Left lung (tissue), 10 donors: ENCODE results near the gene NCK1. TPM values are rescaled to one million over a fixed set of nuclear protein-coding genes. Genes with fewer than 3 reads are reported as not detected.

Source experiments
- ATAC-seq: fragments of 200-7000 bp; cut with Tn5 transposase; one replicate; pipeline ENCODE4 v1.9.1; 2020; ENCODE audit warnings: moderate library complexity
- DNase-seq, 4 donors: peaks; one replicate each; pipeline ENCODE4 v3.0.0-alpha.2; 2013 to 2020
- H3K27ac ChIP-seq, 2 donors: fragments of 200-600 bp; sonication (generic) in 1 of 2; one replicate each; pipeline versions ENCODE4 v1.5.0 to v1.8.0; 2020 to 2021
- H3K27me3 ChIP-seq, 2 donors: fragments of 200-600 bp; sonication (generic) in 1 of 2; one replicate each; pipeline versions ENCODE4 v1.5.0 to v1.8.0; 2020 to 2021
- H3K36me3 ChIP-seq, 2 donors: fragments of 200-600 bp; sonication (generic) in 1 of 2; one replicate each; pipeline versions ENCODE4 v1.5.0 to v1.8.0; 2020 to 2021
- H3K4me1 ChIP-seq, 2 donors: fragments of 200-600 bp; one replicate each; pipeline ENCODE4 v1.8.0; 2021
- H3K4me3 ChIP-seq, 2 donors: fragments of 200-600 bp; sonication (generic) in 1 of 2; one replicate each; pipeline versions ENCODE4 v1.5.0 to v1.8.0; 2020 to 2021; ENCODE audit warnings: mild to moderate bottlenecking in 1 of 2
- H3K9me3 ChIP-seq, 2 donors: fragments of 200-600 bp; sonication (generic) in 1 of 2; one replicate each; pipeline versions ENCODE4 v1.5.0 to v1.8.0; 2020 to 2021
- intact Hi-C, 2 donors: fragments of 100-400 bp; cut with DNase I; formaldehyde crosslinking; loops; one replicate each; pipeline versions ENCODE4 v1.11.2 to v1.14.2; 2022
- polyA plus RNA-seq, 6 donors: library from polyadenylated mRNA; unstranded; fragments of 120-200 nt; gene quantifications; one replicate each; pipeline ENCODE4 v1.2.1, GENCODE V29; 2013; ENCODE audit not compliant: insufficient read length in 6 of 6
- total RNA-seq, 2 donors: library from RNA; stranded (reverse); fragmentation: NEBNext Ultra II Directional; extraction: Animal tissue kit (Norgen Biotek cat#: 25700); gene quantifications; one replicate each; pipeline ENCODE4 v1.2.1, GENCODE V29; 2021
- TF ChIP-seq, protein P1 (sequence below), 2 donors: fragments of 200-600 bp; sonication (generic) in 1 of 2; IDR thresholded peaks; one replicate each; pipeline versions ENCODE4 v1.5.0 to v1.8.0; 2021; ENCODE audit warnings: antibody characterized with exemption in 2 of 2
- donor health status: DM: no; HTN: yes; CAD: no.
- donor health status: DM: no; HTN: no; CAD: no.

The NCK1 gene
- total and polyA plus RNA-seq, 8 donors, result 31.9 to 54.6 (median 47.7) TPM

DNA sequence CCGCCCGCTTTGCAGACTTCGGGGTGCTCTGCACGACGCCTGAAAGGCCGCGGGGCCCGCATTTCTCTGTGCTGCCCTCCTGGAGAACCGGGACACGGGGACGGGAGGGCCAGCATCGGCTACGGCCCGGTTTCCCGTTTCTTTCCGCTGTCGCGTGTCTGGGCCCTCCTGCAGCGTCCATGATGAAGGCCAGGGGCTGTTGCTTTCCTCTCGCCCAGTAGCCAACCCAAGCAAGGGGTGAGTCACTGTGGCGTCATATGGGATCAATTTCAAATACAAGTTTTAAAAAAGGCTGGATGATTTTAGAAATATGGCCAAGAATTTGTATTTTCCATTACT is 42.6 kb upstream of the NCK1 start:
- peaks cover 0 to 40% of the 10 kb centered on the region in 2 donors for H3K27me3 ChIP-seq
- DNase-seq (peak in 2 of 4 donors; percentile 16 to 35), ATAC-seq (peak; percentile 65)
- no peaks in the 10 kb centered on the region for H3K36me3 ChIP-seq
- TF ChIP-seq, protein P1, sequence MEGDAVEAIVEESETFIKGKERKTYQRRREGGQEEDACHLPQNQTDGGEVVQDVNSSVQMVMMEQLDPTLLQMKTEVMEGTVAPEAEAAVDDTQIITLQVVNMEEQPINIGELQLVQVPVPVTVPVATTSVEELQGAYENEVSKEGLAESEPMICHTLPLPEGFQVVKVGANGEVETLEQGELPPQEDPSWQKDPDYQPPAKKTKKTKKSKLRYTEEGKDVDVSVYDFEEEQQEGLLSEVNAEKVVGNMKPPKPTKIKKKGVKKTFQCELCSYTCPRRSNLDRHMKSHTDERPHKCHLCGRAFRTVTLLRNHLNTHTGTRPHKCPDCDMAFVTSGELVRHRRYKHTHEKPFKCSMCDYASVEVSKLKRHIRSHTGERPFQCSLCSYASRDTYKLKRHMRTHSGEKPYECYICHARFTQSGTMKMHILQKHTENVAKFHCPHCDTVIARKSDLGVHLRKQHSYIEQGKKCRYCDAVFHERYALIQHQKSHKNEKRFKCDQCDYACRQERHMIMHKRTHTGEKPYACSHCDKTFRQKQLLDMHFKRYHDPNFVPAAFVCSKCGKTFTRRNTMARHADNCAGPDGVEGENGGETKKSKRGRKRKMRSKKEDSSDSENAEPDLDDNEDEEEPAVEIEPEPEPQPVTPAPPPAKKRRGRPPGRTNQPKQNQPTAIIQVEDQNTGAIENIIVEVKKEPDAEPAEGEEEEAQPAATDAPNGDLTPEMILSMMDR (IDR thresholded peaks at IDR 0.05), result no peak
- H3K4me3 ChIP-seq, result peak overlapping the region; percentile 51 to 61
- peak overlapping the region; percentile 73 to 87 for H3K27ac ChIP-seq
- H3K4me1 ChIP-seq, result peaks cover 0 to 27% of the 10 kb centered on the region in 2 donors
- H3K9me3 ChIP-seq, result peaks cover 0 to 3% of the 10 kb centered on the region in 2 donors
- intact Hi-C loops, result no loop called here

GRCh38 chr3:136819731-136820679 is 42.0 kb upstream of the NCK1 start:
- DNase-seq, result peak; percentile 40 to 87 (median 54)
- TF ChIP-seq, protein P1 (IDR thresholded peaks at IDR 0.05), result no peak
- Histone ChIP-seq H3K36me3 (no peaks in the 10 kb centered on the region), H3K9me3 (peaks cover 0 to 3% of the 10 kb centered on the region in 2 donors), H3K27me3 (peaks cover 0 to 40% of the 10 kb centered on the region in 2 donors), H3K4me1 (peaks cover 0 to 27% of the 10 kb centered on the region in 2 donors), H3K4me3 (peak overlapping the region; percentile 51 to 61), H3K27ac (peak overlapping the region; percentile 73 to 87)
- intact Hi-C loops, result no loop called here
- ATAC-seq, result peak; percentile 71

DNA sequence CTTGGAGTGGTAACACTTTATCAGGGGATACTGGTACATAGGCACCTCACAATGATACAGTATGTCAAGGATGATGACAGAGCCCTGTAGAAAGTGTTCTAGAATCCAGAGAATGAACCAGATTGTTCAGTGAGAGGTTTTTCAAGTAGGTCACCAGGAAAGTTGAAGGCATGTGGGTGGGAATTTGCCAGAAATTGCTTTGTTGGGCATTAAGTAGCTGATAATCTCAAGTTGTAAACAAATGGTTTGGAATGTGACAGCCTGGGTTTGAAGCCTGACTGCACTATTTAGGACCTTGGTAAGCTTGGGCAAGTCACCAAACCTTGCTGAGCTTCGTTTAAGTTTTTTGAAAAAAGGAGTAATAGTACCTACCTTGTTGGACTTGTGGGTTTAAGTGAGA is 30.5 kb upstream of the NCK1 start:
- TF ChIP-seq, protein P1 (IDR thresholded peaks at IDR 0.05), result no peak
- H3K4me3 ChIP-seq, result no peak overlapping the region
- H3K27ac ChIP-seq, result no peak overlapping the region
- no peaks in the 10 kb centered on the region for H3K9me3 ChIP-seq
- H3K4me1 ChIP-seq, result peaks cover 5 to 7% of the 10 kb centered on the region in 2 donors
- intact Hi-C loops, result no loop called here
- H3K27me3 ChIP-seq, result no peaks in the 10 kb centered on the region
- DNase-seq (no peak), ATAC-seq (no peak)
- H3K36me3 ChIP-seq, result no peaks in the 10 kb centered on the region

DNA sequence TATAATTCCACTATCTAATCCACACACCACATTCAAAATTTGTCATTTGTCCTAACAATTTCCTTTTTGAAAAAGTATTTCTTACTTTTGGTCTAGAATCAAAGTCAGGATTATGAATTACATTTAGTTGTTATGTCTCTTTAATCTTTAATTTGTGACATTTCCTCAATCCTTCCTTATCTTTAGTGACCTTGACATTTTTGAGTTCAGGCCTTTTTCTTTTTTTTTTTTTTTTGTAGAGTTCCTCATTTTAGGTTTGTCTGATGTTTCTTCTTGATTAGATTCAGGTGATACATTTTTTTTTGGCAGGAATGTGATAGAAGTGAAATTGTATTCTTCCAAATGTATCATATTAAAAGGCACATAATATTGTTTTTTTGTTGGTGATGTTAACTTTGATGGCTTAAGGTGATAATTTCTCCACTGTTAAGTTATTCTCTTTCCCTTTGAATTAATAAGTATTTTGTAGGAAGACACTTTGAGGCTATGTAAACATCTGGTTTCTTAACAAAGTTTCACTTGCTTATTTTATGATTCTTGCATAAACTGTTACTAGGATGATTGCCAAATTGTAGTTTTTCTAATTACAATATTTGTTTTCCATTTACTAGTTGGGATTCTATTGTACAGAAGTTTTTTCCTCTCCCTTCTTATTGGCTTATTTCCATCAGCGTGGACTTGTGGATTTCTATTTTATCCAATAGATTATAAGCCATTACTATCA is 26.8 kb upstream of the NCK1 start:
- DNase-seq, result no peak
- H3K9me3 ChIP-seq, result no peaks in the 10 kb centered on the region
- ATAC-seq, result no peak
- intact Hi-C loops, result no loop called here
- no peaks in the 10 kb centered on the region for H3K27me3 ChIP-seq
- H3K36me3 ChIP-seq, result no peaks in the 10 kb centered on the region
- TF ChIP-seq, protein P1 (IDR thresholded peaks at IDR 0.05), result no peak
- H3K4me1 ChIP-seq, result peaks cover 5 to 19% of the 10 kb centered on the region in 2 donors
- no peak overlapping the region for H3K27ac ChIP-seq
- no peak overlapping the region for H3K4me3 ChIP-seq
